PC-3 (cell line): ENCODE data around the gene SDK1.

Experiments used
- EZH2 ChIP-seq: fragments of 300-600 bp; sonication (generic); IDR thresholded peaks from one replicate; pipeline ENCODE4 v1.6.1; 2017; ENCODE audit warnings: antibody characterized with exemption, mild to moderate bottlenecking, low read length; ENCODE audit not compliant: unreplicated experiment
- TF ChIP-seq, protein P1 (sequence below): fragments of 300-600 bp; sonication (generic); conservative IDR thresholded peaks from 2 replicates; pipeline ENCODE4 v1.5.1; 2017; ENCODE audit warnings: antibody characterized with exemption, low read depth, mild to moderate bottlenecking, low read length

GRCh38 chr7:4230352-4230751 lies 929.3 kb downstream of the SDK1 start:
- TF ChIP-seq, protein P1, sequence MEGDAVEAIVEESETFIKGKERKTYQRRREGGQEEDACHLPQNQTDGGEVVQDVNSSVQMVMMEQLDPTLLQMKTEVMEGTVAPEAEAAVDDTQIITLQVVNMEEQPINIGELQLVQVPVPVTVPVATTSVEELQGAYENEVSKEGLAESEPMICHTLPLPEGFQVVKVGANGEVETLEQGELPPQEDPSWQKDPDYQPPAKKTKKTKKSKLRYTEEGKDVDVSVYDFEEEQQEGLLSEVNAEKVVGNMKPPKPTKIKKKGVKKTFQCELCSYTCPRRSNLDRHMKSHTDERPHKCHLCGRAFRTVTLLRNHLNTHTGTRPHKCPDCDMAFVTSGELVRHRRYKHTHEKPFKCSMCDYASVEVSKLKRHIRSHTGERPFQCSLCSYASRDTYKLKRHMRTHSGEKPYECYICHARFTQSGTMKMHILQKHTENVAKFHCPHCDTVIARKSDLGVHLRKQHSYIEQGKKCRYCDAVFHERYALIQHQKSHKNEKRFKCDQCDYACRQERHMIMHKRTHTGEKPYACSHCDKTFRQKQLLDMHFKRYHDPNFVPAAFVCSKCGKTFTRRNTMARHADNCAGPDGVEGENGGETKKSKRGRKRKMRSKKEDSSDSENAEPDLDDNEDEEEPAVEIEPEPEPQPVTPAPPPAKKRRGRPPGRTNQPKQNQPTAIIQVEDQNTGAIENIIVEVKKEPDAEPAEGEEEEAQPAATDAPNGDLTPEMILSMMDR, result no peak
- no peak for TF ChIP-seq EZH2
